Suprapubic skin (tissue), 4 donors: Measurements from ENCODE around the gene CSAD.

Source experiments
- EP300 ChIP-seq: sonication (generic); formaldehyde crosslinking; IDR thresholded peaks from one replicate; pipeline ENCODE4 v1.6.1; 2017; ENCODE audit warnings: antibody characterized with exemption
- POLR2AphosphoS5 ChIP-seq, 3 donors: sonication (generic); formaldehyde crosslinking; IDR thresholded peaks; one replicate each; pipeline ENCODE4 v1.6.1; 2017; ENCODE audit warnings: antibody characterized with exemption in 3 of 3
- TF ChIP-seq, protein P1 (sequence below), 2 donors: fragments of 200-600 bp in 1 of 2; fragments of 450-650 bp in 1 of 2; sonication (generic) in 1 of 2; IDR thresholded peaks; one replicate each; pipeline ENCODE4 v1.5.1; 2016 to 2019; ENCODE audit warnings: antibody characterized with exemption in 2 of 2, mild to moderate bottlenecking in 1 of 2, moderate library complexity in 1 of 2

DNA sequence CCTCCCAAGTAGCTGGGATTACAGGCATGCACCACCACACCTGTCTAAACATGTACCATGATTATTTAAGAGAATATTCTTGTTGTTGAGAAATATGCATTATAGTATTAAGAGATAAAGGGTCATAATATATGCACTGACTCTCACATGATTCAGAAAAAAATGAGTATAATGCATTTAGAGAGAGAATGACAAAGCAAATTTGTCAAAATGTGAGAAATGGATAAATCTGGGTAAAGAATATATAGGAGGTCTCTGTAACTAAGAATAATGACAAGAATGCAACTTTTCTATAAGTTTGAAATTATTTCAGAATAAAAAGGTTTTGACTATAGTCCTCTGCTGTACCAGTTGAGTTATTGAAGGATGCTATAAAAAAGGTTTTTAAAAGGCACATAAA lies 28.3 kb downstream of the CSAD start:
- TF ChIP-seq, protein P1, sequence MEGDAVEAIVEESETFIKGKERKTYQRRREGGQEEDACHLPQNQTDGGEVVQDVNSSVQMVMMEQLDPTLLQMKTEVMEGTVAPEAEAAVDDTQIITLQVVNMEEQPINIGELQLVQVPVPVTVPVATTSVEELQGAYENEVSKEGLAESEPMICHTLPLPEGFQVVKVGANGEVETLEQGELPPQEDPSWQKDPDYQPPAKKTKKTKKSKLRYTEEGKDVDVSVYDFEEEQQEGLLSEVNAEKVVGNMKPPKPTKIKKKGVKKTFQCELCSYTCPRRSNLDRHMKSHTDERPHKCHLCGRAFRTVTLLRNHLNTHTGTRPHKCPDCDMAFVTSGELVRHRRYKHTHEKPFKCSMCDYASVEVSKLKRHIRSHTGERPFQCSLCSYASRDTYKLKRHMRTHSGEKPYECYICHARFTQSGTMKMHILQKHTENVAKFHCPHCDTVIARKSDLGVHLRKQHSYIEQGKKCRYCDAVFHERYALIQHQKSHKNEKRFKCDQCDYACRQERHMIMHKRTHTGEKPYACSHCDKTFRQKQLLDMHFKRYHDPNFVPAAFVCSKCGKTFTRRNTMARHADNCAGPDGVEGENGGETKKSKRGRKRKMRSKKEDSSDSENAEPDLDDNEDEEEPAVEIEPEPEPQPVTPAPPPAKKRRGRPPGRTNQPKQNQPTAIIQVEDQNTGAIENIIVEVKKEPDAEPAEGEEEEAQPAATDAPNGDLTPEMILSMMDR (IDR thresholded peaks at IDR 0.05) = no peak
- TF ChIP-seq EP300 = no peak
- no peak for TF ChIP-seq POLR2AphosphoS5 (IDR thresholded peaks at IDR 0.05)
